ENCODE measurements around the gene OXCT1.

The OXCT1 gene

GRCh38 chr5:41869724-41870626 is at the start of gene OXCT1:
TSS of gene OXCT1 (minus strand) at chr5:41870425. CDS start at chr5:41870358, 67 bp downstream.
- DNase-seq: peak; percentile 91

DNA sequence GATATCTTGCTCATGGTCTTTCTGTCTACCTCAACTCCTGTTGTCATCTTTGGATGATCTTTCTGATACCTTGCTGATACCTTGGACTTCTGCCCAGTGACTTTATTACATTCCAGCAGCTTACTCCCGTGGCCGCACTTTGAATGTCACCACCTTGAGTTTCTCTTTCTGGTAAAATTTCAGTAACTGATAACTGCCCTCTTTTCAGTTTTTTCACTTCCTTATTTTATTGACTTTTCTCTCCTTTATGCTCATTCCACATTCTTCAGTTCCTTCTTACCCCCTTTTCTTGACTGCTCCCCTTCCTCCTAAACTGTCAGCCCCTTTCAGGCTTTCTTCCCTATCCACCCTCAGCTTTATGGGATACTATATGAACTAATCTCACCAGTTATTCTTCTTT is 47.9 kb upstream of the OXCT1 start:
- DNase-seq: no peak

- DNase-seq: no peak
Observed at GRCh38 chr5:41908374-41909079, 38.3 kb upstream of the OXCT1 start.

GRCh38 chr5:41906151-41906550 is 35.9 kb upstream of the OXCT1 start:
- no peak for DNase-seq

- peak; percentile 100 for DNase-seq
Observed at GRCh38 chr5:41903892-41904799, 33.9 kb upstream of the OXCT1 start, which contains the start of gene RIMOC1. TSS of gene RIMOC1 (plus strand) at chr5:41904344. CDS start at chr5:41904368, 24 bp downstream.

DNA sequence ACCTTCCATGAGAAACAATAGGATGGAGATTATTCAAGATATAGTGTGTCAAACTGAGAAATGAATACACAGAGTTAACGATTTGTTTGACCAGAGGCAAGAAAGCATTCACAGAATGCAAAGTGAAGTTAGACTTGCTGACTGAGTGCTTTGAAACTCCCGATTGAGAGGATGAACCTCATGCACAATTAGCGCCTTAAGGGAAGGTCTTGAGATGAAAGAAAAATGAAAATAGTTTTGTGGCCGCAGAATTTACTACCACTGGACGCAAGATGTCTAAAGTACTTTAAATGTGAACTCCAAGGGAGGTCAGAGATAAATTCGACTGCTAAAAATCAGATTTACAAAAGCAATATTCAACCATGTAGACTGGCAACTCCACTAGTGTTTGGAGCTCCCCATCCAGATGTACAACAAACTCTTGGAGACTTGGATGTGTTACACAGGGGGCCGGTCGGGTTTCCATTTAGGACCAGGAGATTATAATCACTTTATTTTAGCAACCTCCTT is 33.2 kb upstream of the OXCT1 start:
- no peak for DNase-seq

DNA sequence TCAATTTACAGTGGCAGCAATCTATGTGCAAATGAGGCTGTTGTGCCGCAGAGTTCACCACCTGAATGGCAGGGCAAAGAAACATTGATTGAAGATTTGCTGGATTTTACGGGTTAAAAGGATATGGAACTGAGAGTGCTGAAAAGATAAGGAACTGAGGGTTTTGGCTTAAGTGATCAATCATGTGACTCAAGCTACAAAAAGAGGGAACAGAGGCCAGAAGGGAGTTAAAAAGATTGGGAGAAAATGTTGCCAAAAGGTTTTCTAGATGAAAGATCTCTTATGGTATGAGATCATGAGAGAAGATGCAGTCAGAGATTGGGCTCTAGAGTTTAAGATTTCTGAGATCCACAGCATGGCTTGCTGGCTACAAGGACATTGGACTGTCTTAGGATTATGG is 26.0 kb upstream of the OXCT1 start:
- DNase-seq: no peak

- no peak for DNase-seq
Observed at GRCh38 chr5:41893074-41893851, 23.0 kb upstream of the OXCT1 start.

DNA sequence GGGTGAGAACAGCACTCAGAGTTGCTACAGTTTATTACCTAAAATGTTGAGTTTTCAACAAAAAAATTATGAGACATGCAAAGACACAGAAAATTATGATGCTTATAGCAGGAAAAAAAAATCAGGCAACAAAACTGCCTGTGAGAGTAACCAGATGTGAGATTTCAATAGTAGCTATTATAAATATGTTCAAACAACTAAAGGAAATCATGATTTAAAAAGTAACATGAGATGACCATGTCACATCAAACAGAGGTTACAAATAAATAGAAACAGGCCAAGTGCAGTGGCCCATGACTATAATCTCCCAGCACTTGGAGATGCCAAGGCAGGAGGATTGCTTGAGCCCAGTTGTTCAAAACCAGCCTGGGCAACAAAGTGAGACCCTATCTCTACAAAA is 21.8 kb upstream of the OXCT1 start:
- no peak for DNase-seq

GRCh38 chr5:41891066-41891707 is 21.0 kb upstream of the OXCT1 start:
- no peak for DNase-seq

DNA sequence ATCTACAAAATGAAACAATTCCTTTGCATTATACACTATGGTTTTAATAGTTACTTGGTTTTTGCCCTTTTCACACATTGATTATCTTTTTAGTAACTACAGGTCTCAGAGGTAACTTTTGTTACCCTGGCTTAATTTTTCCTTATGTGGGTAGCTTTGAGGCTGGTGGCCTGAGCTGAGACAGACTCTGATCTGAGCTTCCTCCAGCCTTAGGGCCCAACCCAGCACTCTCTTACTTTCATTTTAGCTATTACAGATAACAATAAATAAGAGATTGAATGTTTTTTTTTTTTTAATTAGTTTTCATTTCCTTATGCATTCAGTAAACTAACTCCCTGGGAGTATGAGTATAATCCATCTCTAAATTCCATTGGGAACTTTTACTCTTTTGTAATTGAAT is 15.1 kb upstream of the OXCT1 start:
- no peak for DNase-seq

- DNase-seq: no peak
Observed at GRCh38 chr5:41883936-41884335, 13.7 kb upstream of the OXCT1 start.

GRCh38 chr5:41883243-41883642 is 13.0 kb upstream of the OXCT1 start:
- no peak for DNase-seq

GRCh38 chr5:41882765-41883164 is 12.5 kb upstream of the OXCT1 start:
- no peak for DNase-seq

GRCh38 chr5:41878643-41879478 is 8.6 kb upstream of the OXCT1 start:
- DNase-seq: no peak

DNA sequence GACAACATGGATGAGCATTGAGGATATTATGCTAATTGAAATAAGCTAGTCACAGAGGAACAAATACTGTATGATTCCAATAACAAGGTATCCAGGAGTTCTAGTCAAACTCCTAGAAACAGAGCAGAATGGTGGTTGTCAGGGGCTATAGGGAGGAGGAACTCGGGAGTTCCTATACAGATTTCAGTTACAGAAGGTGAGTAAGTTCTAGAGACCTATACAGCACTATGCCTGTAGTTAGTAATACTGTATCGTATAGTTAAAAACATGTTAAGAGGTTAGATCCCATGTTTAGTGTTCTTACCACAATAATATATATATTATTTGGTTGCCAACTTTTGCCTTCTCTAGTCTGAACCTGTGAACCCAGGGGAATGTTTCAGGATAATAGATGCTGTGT is 7.9 kb upstream of the OXCT1 start:
- DNase-seq: no peak

- no peak for DNase-seq
Observed at GRCh38 chr5:41877408-41877807, 7.2 kb upstream of the OXCT1 start.

DNA sequence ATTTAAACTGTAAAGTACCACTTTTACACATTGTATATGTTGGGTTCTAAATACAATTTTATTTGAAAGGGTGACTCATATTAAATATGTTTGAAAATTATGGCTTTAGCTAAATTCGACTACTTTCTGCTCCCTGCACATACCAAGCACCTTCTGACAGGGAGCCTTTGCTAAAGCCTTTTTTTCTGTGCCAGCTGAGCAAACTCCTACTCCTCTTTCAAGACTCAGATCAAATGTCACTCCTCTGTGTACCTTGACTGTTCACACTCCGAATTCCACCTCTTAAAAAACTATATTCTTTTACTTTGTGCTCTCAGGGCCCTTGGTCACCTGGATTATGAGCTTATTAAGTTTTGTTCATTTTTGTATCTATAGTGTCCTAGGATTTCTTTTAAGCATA is 6.5 kb upstream of the OXCT1 start:
- DNase-seq: no peak

DNA sequence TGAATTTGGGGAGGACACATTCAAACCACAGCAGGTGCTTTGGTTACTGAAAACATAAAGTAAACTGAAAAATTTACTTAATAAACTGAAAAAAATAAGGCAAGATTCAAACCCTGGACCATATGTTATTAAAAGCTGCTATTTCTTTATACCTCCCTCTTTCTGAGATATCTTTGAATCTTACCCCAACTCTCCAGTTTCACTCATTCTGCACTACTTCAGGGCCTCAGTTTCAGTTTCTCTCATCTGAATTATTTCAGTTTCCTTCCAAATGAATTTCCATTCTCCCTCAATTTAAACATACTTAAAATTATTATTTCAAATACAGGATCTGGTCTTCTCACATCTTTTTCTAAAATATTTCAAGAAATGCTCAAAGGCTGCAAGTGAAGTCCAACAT is 4.9 kb upstream of the OXCT1 start:
- DNase-seq: no peak

DNA sequence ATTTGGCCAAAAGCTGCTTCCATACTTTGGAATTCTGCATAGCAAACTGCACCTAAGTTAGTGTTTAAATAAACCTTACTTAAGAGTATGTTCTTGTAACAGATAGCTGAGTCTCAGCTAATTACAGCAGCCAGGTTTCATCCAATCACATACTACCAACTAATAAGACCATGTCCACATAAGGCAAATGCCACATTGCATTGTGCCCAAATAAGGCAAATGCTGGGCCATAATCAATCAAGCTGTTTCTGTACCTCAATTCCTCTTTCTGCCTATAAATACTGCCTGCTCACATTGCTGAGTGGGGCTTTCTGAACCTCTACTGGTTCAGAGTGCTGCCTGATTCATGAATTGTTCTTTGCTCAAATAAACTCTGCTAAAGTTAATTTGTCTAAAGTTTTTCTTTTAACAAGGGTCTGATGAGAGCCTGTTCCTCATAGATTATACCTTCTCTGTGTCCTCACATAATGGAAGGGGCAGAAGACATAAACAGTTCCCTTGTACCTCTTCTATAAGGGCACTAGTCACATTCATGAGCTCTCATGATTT is 4.4 kb upstream of the OXCT1 start:
- DNase-seq: no peak
